ENCODE data around the gene SLFN12L.

GRCh38 chr17:35432176-35433074 is 105.1 kb downstream of the SLFN12L start, which contains the start of gene SLFN12:
- TF ChIP-seq, protein P1, sequence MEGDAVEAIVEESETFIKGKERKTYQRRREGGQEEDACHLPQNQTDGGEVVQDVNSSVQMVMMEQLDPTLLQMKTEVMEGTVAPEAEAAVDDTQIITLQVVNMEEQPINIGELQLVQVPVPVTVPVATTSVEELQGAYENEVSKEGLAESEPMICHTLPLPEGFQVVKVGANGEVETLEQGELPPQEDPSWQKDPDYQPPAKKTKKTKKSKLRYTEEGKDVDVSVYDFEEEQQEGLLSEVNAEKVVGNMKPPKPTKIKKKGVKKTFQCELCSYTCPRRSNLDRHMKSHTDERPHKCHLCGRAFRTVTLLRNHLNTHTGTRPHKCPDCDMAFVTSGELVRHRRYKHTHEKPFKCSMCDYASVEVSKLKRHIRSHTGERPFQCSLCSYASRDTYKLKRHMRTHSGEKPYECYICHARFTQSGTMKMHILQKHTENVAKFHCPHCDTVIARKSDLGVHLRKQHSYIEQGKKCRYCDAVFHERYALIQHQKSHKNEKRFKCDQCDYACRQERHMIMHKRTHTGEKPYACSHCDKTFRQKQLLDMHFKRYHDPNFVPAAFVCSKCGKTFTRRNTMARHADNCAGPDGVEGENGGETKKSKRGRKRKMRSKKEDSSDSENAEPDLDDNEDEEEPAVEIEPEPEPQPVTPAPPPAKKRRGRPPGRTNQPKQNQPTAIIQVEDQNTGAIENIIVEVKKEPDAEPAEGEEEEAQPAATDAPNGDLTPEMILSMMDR (IDR thresholded peaks at IDR 0.05): no peak
- TF ChIP-seq POLR2A (IDR thresholded peaks at IDR 0.05): peak in 1 of 4 donors; percentile 38
